ENCODE results near the gene SLC4A1AP.

DNA sequence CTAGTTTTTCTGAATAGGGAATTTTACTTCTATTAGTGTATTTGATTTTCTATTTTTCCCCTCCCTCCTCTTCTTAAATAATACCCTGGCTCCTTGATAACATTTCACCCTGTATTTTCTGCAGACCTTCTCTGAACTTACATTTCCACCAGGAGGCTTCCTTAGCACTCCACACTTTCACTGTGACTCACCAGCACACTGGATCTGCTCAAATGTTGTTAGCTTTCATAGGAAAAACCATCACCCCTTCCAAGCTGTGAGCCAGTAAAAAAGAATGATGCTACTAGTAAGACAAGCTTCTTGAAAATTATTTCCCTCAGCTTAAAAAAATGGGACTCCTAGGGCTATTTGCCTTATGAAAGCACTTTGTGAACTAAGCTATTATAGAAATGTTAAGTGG, 16.4 kb upstream of the SLC4A1AP start:
- TF ChIP-seq, protein P1, sequence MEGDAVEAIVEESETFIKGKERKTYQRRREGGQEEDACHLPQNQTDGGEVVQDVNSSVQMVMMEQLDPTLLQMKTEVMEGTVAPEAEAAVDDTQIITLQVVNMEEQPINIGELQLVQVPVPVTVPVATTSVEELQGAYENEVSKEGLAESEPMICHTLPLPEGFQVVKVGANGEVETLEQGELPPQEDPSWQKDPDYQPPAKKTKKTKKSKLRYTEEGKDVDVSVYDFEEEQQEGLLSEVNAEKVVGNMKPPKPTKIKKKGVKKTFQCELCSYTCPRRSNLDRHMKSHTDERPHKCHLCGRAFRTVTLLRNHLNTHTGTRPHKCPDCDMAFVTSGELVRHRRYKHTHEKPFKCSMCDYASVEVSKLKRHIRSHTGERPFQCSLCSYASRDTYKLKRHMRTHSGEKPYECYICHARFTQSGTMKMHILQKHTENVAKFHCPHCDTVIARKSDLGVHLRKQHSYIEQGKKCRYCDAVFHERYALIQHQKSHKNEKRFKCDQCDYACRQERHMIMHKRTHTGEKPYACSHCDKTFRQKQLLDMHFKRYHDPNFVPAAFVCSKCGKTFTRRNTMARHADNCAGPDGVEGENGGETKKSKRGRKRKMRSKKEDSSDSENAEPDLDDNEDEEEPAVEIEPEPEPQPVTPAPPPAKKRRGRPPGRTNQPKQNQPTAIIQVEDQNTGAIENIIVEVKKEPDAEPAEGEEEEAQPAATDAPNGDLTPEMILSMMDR (IDR thresholded peaks at IDR 0.05), result no peak
- no peak for TF ChIP-seq POLR2A (IDR thresholded peaks at IDR 0.05)

All from adrenal gland (tissue), 5 donors.